Stimulated activated effector memory CD8-positive, alpha-beta T cell treated with anti-CD3 and anti-CD28 coated beads, Interleukin-12 subunit alpha, Interleukin-12 subunit beta, amount 100 ng/mL, for 72 hours (primary cell): ENCODE results near the gene LSM12.
A peak's percentile ranks its signal among the peaks of the same experiment; 100 is the strongest.
"Not testable (repeated sequence)": the region's sequence is repeated elsewhere in the genome, so short reads cannot be mapped to it uniquely, and the experiment has no call there.

ENCODE experiments used
- ATAC-seq: fragments of 150-1000 bp; cut with Tn5 transposase; 2 replicates; pipeline ENCODE4 v1.10.0; 2021
- DNase-seq, 2 donors: peaks; one replicate each; pipeline ENCODE4 v3.0.0; 2021 to 2022; ENCODE audit warnings: low spot score in 2 of 2
- H3K27ac Mint-ChIP-seq: one replicate; pipeline ENCODE4 v1.8.0; 2022; ENCODE audit warnings: mild to moderate bottlenecking, mixed read lengths
- H3K36me3 Mint-ChIP-seq: one replicate; pipeline ENCODE4 v1.8.0; 2022; ENCODE audit warnings: mild to moderate bottlenecking, mixed read lengths
- H3K4me1 Mint-ChIP-seq: one replicate; pipeline ENCODE4 v1.8.0; 2022; ENCODE audit warnings: mixed read lengths
- H3K4me3 Mint-ChIP-seq: one replicate; pipeline ENCODE4 v1.8.0; 2022; ENCODE audit warnings: mild to moderate bottlenecking, mixed read lengths
- H3K9me3 Mint-ChIP-seq: one replicate; pipeline ENCODE4 v1.8.0; 2022; ENCODE audit warnings: mixed read lengths

Gene LSM12

GRCh38 chr17:44105483-44105882 is 39.0 kb upstream of the LSM12 start:
- DNase-seq: no peak

GRCh38 chr17:44102849-44103622 is 36.6 kb upstream of the LSM12 start:
- Mint-ChIP-seq H3K4me1 (peaks cover 12% of the 10 kb centered on the region), H3K27ac (no peak overlapping the region), H3K9me3 (no peaks in the 10 kb centered on the region), H3K36me3 (peaks cover 14% of the 10 kb centered on the region), H3K4me3 (no peak overlapping the region)
- ATAC-seq (no peak), DNase-seq (no peak)

More at GRCh38 chr17:44105483-44105882, 39.0 kb upstream of the LSM12 start:
- Mint-ChIP-seq H3K4me3 (no peak overlapping the region), H3K9me3 (no peaks in the 10 kb centered on the region), H3K36me3 (peaks cover 19% of the 10 kb centered on the region), H3K4me1 (peaks cover 12% of the 10 kb centered on the region), H3K27ac (no peak overlapping the region)
- ATAC-seq: no peak

GRCh38 chr17:44101858-44102257 is 35.4 kb upstream of the LSM12 start:
- H3K4me3 Mint-ChIP-seq, H3K9me3 Mint-ChIP-seq, DNase-seq, H3K27ac Mint-ChIP-seq, H3K4me1 Mint-ChIP-seq, ATAC-seq: not testable (repeated sequence)
- H3K36me3 Mint-ChIP-seq: peaks cover 14% of the 10 kb centered on the region

- Mint-ChIP-seq H3K27ac (no peak overlapping the region), H3K4me3 (no peak overlapping the region), H3K36me3 (peaks cover 8% of the 10 kb centered on the region), H3K4me1 (peaks cover 10% of the 10 kb centered on the region), H3K9me3 (no peaks in the 10 kb centered on the region)
- DNase-seq: no peak
- no peak for ATAC-seq
Measured at GRCh38 chr17:44097110-44097958, 30.9 kb upstream of the LSM12 start.

- ATAC-seq (peak; percentile 4), DNase-seq (no peak)
- no peaks in the 10 kb centered on the region for H3K9me3 Mint-ChIP-seq
- peaks cover 10% of the 10 kb centered on the region for H3K4me1 Mint-ChIP-seq
- no peak overlapping the region for H3K4me3 Mint-ChIP-seq
- H3K27ac Mint-ChIP-seq: peak overlapping the region; percentile 50
- H3K36me3 Mint-ChIP-seq: peaks cover 14% of the 10 kb centered on the region
Measured at GRCh38 chr17:44095647-44096496, 29.4 kb upstream of the LSM12 start.

- H3K27ac Mint-ChIP-seq: peak overlapping the region; percentile 50
- ATAC-seq (no peak), DNase-seq (no peak)
- no peak overlapping the region for H3K4me3 Mint-ChIP-seq
- peaks cover 10% of the 10 kb centered on the region for H3K4me1 Mint-ChIP-seq
- peaks cover 14% of the 10 kb centered on the region for H3K36me3 Mint-ChIP-seq
- H3K9me3 Mint-ChIP-seq: no peaks in the 10 kb centered on the region
Measured at GRCh38 chr17:44095388-44095646, 28.8 kb upstream of the LSM12 start.

GRCh38 chr17:44094701-44095387 is 28.4 kb upstream of the LSM12 start:
- DNase-seq: no peak
- peaks cover 14% of the 10 kb centered on the region for H3K36me3 Mint-ChIP-seq

GRCh38 chr17:44093231-44093900 is 26.9 kb upstream of the LSM12 start:
- H3K27ac Mint-ChIP-seq: no peak overlapping the region
- peaks cover 17% of the 10 kb centered on the region for H3K4me1 Mint-ChIP-seq
- ATAC-seq (no peak), DNase-seq (no peak)
- H3K36me3 Mint-ChIP-seq: peaks cover 20% of the 10 kb centered on the region
- H3K4me3 Mint-ChIP-seq: no peak overlapping the region
- H3K9me3 Mint-ChIP-seq: no peaks in the 10 kb centered on the region

More at GRCh38 chr17:44094701-44095387, 28.4 kb upstream of the LSM12 start:
- no peaks in the 10 kb centered on the region for H3K9me3 Mint-ChIP-seq
- peaks cover 10% of the 10 kb centered on the region for H3K4me1 Mint-ChIP-seq
- no peak for ATAC-seq
- H3K4me3 Mint-ChIP-seq: no peak overlapping the region
- H3K27ac Mint-ChIP-seq: peak overlapping the region; percentile 50

- ATAC-seq: no peak
- Mint-ChIP-seq H3K27ac (peak overlapping the region; percentile 46), H3K36me3 (peaks cover 32% of the 10 kb centered on the region), H3K9me3 (no peaks in the 10 kb centered on the region), H3K4me1 (peaks cover 29% of the 10 kb centered on the region), H3K4me3 (no peak overlapping the region)
- DNase-seq: no peak
Measured at GRCh38 chr17:44092051-44092450, 25.6 kb upstream of the LSM12 start.

GRCh38 chr17:44091200-44091997 is 24.9 kb upstream of the LSM12 start:
- no peaks in the 10 kb centered on the region for H3K9me3 Mint-ChIP-seq
- peak overlapping the region; percentile 46 for H3K27ac Mint-ChIP-seq
- H3K4me1 Mint-ChIP-seq: peaks cover 36% of the 10 kb centered on the region
- H3K4me3 Mint-ChIP-seq: no peak overlapping the region
- no peak for DNase-seq
- no peak for ATAC-seq
- H3K36me3 Mint-ChIP-seq: peaks cover 37% of the 10 kb centered on the region

GRCh38 chr17:44088254-44088653 is 21.8 kb upstream of the LSM12 start:
- Mint-ChIP-seq H3K9me3 (no peaks in the 10 kb centered on the region), H3K36me3 (peaks cover 43% of the 10 kb centered on the region)

GRCh38 chr17:44087319-44087718 is 20.8 kb upstream of the LSM12 start:
- peak overlapping the region; percentile 34 for H3K4me3 Mint-ChIP-seq
- DNase-seq: no peak

More at GRCh38 chr17:44088254-44088653, 21.8 kb upstream of the LSM12 start:
- Mint-ChIP-seq H3K4me1 (peaks cover 30% of the 10 kb centered on the region), H3K27ac (peak overlapping the region; percentile 69), H3K4me3 (no peak overlapping the region)
- DNase-seq (no peak), ATAC-seq (no peak)

GRCh38 chr17:44086364-44087311 is 20.2 kb upstream of the LSM12 start:
- peak overlapping the region; percentile 92 for H3K27ac Mint-ChIP-seq
- ATAC-seq: peak; percentile 95
- no peaks in the 10 kb centered on the region for H3K9me3 Mint-ChIP-seq
- DNase-seq: peak; percentile 26 to 67
- peaks cover 48% of the 10 kb centered on the region for H3K36me3 Mint-ChIP-seq
- peaks cover 40% of the 10 kb centered on the region for H3K4me1 Mint-ChIP-seq
- peak overlapping the region; percentile 34 for H3K4me3 Mint-ChIP-seq

More at GRCh38 chr17:44087319-44087718, 20.8 kb upstream of the LSM12 start:
- Mint-ChIP-seq H3K4me1 (peaks cover 37% of the 10 kb centered on the region), H3K9me3 (no peaks in the 10 kb centered on the region), H3K36me3 (peaks cover 48% of the 10 kb centered on the region), H3K27ac (peak overlapping the region; percentile 92)
- ATAC-seq: no peak
